ENCODE results near the gene SPRR2E.
"Not testable (repeated sequence)": the region's sequence is repeated elsewhere in the genome, so short reads cannot be mapped to it uniquely, and the experiment has no call there.

Gene SPRR2E

GRCh38 chr1:153057375-153057774 is 37.0 kb downstream of the SPRR2E start, which contains the start of gene SPRR2A:
Gene SPRR2A (minus strand): TSS chr1:153057512. CDS start chr1:153056735, 777 bp downstream.
- TF ChIP-seq PKNOX1 (IDR thresholded peaks at IDR 0.05) (no peak), SP1 (IDR thresholded peaks at IDR 0.05) (no peak), L3MBTL2 (conservative IDR thresholded peaks at IDR 0.05) (no peak), ELF4 (IDR thresholded peaks at IDR 0.05) (no peak), HDGF (IDR thresholded peaks at IDR 0.05; ENCODE audit: borderline replicate concordance) (no peak), TARDBP (IDR thresholded peaks at IDR 0.05) (no peak), FOXM1 (IDR thresholded peaks at IDR 0.05; ENCODE audit: borderline replicate concordance) (no peak), LEF1 (IDR thresholded peaks at IDR 0.05; ENCODE audit: borderline replicate concordance) (no peak), CTBP1 (IDR thresholded peaks at IDR 0.05; ENCODE audit: borderline replicate concordance) (no peak), ARNT (IDR thresholded peaks at IDR 0.05) (no peak)
- no peak for DNase-seq (ENCODE audit: extremely low spot score)
- POLR2A ChIA-PET = no interaction called here
- CTCF ChIA-PET = no interaction called here

DNA sequence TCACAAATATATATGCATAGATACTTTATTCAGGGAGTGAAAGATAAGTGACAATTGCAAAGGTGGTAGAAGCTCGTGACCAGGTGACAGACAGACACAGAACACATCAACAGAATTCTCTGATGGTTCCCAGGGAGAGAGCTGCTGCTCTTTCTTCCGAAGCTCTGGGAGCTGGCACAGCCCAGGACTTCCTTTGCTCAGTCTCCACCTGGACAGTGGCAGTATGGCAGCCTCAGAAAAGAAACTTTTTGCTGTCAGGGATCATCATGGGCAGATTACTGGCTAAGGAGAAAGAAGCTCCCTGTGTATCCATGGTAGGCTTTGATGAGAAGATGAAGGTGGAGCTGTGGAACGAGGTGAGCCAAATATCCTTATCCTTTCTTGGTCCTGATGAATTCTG is 38.2 kb downstream of the SPRR2E start:
- DNase-seq (ENCODE audit: extremely low spot score); CTCF ChIA-PET; POLR2A ChIA-PET: not testable (repeated sequence)

- TF ChIP-seq BHLHE40 (IDR thresholded peaks at IDR 0.05; ENCODE audit: borderline replicate concordance) (no peak), L3MBTL2 (conservative IDR thresholded peaks at IDR 0.05) (no peak), SUZ12 (IDR thresholded peaks at IDR 0.05) (no peak), FOXK2 (IDR thresholded peaks at IDR 0.05) (no peak), NFRKB (IDR thresholded peaks at IDR 0.05) (no peak), FOXM1 (IDR thresholded peaks at IDR 0.05; ENCODE audit: borderline replicate concordance) (no peak), PKNOX1 (IDR thresholded peaks at IDR 0.05) (no peak), CTBP1 (IDR thresholded peaks at IDR 0.05; ENCODE audit: borderline replicate concordance) (no peak), ZNF384 (IDR thresholded peaks at IDR 0.05) (no peak), TARDBP (IDR thresholded peaks at IDR 0.05) (no peak), LEF1 (IDR thresholded peaks at IDR 0.05; ENCODE audit: borderline replicate concordance) (no peak), SP1 (IDR thresholded peaks at IDR 0.05) (no peak), FOXA1 (IDR thresholded peaks at IDR 0.05) (no peak), ELF4 (IDR thresholded peaks at IDR 0.05) (no peak)
- ChIA-PET POLR2A (no interaction called here), CTCF (no interaction called here)
- DNase-seq (ENCODE audit: extremely low spot score) = no peak
Observed at GRCh38 chr1:153049211-153049610, 45.1 kb downstream of the SPRR2E start.
